HG02798 (cell line): ENCODE measurements around the gene FOXP3.

Source experiments
- ATAC-seq: cut with Tn5 transposase; IDR thresholded peaks from one replicate; pipeline ENCODE4 v1.9.1; 2021; ENCODE audit warnings: mild to moderate bottlenecking; ENCODE audit not compliant: unreplicated experiment, poor library complexity

The FOXP3 gene

DNA sequence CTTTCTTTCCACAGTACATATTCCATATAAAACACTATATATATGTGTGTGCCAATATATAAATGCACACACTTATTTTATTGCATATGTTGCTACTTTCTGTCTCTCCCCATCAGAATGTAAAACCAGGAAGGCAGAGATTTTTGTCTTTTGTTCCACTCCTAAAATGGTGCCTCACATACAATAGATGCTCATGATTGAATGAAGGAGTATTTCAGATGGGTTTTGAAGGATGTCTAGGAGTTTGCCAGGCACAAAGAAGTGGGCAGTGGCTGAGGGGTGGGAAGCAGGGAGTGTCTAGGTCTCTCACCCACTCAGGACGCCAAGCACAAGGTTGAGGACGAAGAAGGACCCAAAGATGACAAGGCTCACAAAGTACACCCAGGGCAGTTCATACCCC lies 36.8 kb downstream of the FOXP3 start:
- no peak for ATAC-seq

- no peak for ATAC-seq
These were observed 37.6 kb downstream of the FOXP3 start for GRCh38 chrX:49226946-49227345.

DNA sequence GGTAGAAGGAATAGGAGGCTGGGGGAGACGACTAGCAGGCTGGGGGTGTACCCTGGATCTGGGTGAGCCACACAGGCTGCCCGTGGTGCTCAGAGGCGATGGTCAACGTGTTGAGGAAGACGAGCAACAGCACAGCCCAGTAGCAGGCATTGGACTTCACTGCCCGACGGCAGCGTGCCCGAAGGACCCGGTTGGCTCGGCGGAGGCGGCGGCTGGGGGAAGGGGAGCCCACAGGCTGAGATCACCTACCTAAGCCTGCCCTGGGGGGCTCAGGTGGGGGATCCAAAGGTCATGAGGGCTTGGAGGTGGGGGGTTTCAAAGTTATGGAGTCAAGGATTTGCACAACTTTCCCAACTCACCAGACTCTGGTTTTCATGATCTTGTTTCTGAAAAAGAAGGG lies 38.7 kb downstream of the FOXP3 start:
- no peak for ATAC-seq

GRCh38 chrX:49221868-49222267 lies 42.6 kb downstream of the FOXP3 start:
- ATAC-seq: no peak

GRCh38 chrX:49220100-49220499 lies 44.4 kb downstream of the FOXP3 start:
- no peak for ATAC-seq

DNA sequence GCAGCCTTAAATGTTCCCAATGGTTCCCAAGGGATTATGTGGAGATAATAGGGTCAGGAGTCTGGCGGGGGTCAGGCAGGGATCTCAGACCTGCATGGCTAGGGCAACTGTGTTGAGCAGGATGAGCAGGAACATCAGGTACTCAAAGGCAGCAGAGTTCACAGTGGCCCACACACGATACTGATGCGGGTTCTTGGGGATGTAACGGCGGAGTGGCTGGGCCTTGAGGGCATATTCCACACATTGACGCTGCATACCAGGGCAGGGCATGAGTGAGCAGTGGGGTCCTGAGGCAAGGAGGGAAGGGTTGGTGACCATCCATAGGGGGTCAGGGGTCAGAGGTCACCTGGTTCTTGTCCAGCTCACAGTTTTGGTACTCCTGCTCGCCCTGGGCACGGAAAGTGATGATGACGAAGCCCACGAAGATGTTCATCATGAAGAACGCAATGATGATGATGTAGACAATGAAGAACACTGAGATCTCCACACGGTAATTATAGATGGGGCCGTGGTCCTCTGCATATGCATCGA lies 49.4 kb downstream of the FOXP3 start:
- no peak for ATAC-seq

- no peak for ATAC-seq
These were observed 50.1 kb downstream of the FOXP3 start for GRCh38 chrX:49214416-49214815.

- ATAC-seq: no peak
These were observed 51.6 kb downstream of the FOXP3 start for GRCh38 chrX:49212861-49213260.

DNA sequence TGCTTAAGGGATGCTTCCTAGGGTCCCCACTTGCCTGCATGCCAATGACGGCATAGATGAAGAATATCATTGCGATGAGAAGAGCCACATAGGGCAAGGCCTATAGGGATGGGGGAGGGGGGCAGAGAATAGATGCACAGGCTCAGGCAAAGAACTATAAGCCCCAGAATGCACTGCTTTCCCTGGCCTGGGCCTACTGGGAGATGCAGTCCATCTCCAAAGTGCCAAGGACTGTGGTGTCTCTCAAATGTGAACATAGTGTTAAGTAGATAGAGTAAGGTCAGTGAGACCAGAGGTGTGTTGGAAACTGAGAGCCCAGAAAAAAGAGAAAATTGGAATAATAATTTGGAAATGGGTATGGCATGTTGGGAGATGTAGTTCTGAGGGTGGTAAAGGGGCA lies 52.3 kb downstream of the FOXP3 start:
- no peak for ATAC-seq

- no peak for ATAC-seq
These were observed 53.4 kb downstream of the FOXP3 start for GRCh38 chrX:49211074-49211473.

- no peak for ATAC-seq
These were observed 54.1 kb downstream of the FOXP3 start for GRCh38 chrX:49210406-49210805.

DNA sequence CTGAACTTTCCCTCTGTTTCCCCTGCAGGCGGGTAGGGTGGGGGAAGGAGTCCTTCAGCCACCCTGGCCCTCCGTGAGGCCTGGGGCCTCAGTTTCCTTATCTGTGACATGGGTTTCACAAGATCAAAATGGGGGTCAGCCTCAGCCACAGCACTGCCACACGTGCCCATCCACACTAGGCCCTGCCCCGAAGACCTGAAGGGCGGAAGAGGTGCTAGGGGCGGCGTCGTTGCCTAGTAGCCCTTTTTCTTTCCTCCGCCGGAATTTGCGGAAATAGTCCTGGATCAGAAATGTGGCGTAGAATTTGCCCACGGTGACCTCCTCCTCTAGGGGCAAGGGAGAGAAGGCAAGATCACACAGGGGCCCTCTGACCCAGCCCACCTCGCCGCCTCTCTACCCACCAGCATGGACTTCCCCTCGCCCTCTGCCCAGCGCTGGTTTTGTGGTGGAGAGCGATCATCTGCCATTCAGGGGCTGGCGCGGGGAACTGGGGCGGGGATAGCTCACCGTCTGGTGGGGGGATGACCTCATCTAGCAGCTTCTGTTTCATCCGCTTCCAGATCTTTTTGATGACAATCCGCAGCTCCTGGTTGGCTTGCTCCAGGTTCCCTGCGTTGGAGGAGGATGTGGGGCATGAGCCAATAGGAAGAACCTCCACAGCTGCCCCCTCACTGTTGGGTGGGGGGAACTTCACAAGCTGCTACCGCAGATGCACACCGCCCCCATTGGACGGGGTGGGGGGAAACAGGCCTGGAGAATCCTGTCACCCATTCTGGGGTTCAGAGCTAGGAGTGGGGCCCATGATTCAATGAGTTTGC lies 54.9 kb downstream of the FOXP3 start:
- no peak for ATAC-seq

DNA sequence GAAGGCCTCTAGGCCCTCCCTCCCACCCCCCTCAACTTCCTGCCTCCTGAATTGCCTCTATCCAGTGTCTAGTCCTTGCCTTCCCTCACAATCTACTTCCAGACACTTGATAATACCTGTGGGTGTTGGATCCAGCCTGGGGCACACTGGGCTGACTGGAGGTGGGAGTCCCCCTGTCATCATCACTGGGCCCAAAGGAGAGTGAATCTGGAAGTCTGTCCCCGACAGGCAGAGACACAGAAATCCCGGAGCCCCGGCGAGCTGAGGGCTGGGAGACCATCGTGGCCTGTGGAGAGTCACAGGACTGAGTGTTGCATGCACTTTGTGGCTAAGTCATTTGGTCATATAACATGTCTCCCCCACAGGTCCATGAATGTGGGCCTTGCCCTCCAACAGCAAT lies 56.1 kb downstream of the FOXP3 start:
- ATAC-seq: no peak

DNA sequence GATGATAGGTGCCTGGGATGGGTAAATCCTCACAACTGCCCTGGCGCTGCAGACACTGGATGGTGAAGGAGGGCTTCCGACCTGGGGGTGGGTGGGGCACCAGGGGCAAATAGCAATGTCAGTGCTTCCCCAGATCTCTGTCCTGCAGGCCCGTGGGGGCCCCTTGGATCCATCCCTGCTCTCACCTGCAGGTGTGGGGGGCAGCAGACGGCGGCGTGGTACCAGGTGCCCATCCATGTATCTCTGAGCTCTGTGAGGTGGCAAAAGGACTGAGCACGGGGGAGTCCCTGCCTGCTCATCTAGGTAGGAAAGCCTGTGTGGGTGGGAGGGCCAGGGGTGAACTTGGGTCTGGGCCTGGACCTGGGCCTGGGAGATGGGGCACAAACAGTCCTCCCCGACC lies 58.0 kb downstream of the FOXP3 start:
- no peak for ATAC-seq

GRCh38 chrX:49205443-49205842 lies 59.1 kb downstream of the FOXP3 start:
- ATAC-seq: no peak

GRCh38 chrX:49204709-49205108 lies 59.8 kb downstream of the FOXP3 start:
- no peak for ATAC-seq

DNA sequence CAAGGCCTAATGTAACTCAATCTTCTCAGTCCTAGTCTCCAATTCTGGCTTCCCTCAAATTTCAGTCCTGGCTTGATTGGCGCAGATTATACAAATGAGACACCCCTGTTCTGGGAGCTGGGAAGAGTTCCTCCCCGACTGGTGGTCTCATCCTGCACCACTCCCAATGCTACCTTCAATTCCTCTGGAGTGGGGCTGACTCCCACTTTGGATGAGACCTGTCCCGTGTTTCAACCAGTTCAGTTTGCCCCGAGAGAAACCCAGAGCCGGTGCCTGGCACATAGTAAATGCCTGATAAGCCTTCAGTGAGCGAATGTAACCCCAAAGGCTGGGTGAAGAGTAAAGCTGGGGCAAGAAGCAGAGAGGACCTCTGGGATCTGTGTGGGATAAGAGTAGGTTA lies 60.5 kb downstream of the FOXP3 start:
- no peak for ATAC-seq

DNA sequence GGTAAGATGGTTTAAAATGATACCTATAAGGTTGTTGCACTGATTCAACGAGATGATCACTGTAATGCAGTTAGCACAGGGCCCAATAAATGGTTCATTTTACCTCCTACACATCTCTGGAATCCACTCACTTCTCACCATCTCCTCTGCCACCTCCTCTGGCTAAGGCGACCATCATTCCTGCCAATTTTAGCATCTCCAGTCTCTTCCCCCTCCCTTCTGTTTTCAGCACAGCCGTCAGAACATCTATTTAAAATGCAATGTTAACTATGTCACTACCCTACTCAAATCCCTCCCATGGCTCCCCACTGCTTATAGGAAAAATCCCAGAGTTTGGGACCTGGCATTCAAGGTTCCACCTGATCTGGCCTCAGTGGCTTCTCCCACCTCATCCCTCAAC lies 61.0 kb downstream of the FOXP3 start:
- no peak for ATAC-seq

DNA sequence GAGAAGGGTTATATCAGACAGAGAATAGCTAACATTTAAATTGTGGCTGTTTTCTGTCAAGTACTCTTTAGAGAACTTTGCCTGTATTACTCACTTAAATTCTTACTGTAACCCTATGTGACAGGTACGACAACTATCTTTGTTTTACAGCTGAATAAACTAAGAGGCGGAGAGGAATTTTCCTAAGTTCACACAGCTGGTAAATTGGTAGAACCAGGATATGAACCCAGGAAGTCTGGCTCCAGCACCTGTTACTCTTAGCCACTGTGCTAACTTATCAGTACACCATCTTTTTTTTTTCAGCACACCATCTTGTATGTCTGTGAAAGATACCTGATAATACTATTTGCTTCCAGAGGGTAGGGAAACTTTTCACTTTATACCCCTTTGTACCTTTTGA lies 62.5 kb downstream of the FOXP3 start:
- no peak for ATAC-seq
